ENCODE data around the gene HHATL.

DNA sequence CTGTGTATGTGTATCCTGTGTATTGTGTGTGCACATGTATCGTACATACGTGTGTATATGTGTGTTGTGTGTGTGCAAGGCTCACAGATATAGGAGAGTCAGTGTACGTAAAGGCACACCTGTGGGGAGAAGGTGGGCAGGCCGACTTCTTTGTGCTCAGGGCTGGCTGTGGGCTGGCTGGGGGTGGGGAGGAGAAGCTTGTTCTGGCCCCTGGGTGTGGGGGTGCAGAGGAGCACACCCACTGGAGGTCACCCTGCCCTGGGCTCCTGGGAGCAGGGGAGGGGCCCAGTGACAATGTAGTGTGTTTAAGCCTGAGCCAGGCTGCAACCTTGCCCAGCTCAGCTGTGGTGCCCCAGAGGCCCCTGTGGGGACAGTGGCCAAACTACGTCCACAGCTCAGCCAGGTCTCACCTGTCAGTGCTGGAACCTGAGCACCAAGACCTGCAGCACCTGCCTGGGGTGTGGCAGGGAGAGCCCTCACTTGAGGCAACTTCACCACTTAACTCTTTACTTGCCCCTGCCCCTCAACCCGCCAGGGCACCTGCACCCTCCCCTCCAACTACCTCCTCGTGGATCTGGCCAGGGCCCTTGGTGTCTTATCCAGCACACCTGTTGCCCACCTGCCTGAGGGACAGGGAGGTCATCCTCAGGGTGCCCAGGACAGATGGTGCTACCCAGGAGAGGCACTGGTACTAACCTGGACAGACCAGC lies 2.6 kb upstream of the HHATL start:
- no peak for TF ChIP-seq CTCF (IDR thresholded peaks at IDR 0.05; ENCODE audit: low read length)
- TF ChIP-seq EZH2 (IDR thresholded peaks at IDR 0.05; ENCODE audit: borderline replicate concordance, low read length): no peak
